HEK293T (cell line): ENCODE measurements around the gene DFFA.

Experiments
- BHLHE40 ChIP-seq: fragments of 450-650 bp; IDR thresholded peaks from 2 replicates; pipeline ENCODE4 v1.6.1; 2016; ENCODE audit warnings: mild to moderate bottlenecking, moderate library complexity, borderline replicate concordance
- FOXA1 ChIP-seq: fragments of 450-650 bp; IDR thresholded peaks from 2 replicates; pipeline ENCODE4 v1.6.1; 2016; ENCODE audit warnings: mild to moderate bottlenecking
- FOXK2 ChIP-seq: fragments of 450-650 bp; IDR thresholded peaks from 2 replicates; pipeline ENCODE4 v1.6.1; 2016; ENCODE audit warnings: mild to moderate bottlenecking
- HDGF ChIP-seq: fragments of 450-650 bp; IDR thresholded peaks from 2 replicates; pipeline ENCODE4 v1.6.1; 2017; ENCODE audit warnings: antibody characterized with exemption, borderline replicate concordance

DNA sequence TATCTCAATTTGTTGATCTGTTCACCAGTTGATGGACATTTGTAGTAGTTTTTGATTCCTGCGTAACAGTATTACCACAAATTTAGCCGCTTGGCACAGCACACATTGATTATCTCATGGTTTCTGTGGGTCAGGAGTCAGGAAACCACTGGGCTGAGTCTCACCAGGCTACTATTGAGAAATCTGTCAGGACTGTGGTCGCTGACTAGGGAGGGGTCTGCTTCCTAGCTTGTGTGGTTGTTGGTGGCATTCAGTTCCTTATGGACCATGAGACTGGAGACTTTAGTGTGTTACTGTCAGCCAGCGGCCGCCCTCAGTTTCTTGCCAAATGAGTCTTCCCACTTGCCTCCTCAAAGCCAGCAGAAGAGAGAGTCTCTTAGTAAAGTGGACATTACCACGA lies 12.2 kb upstream of the DFFA start:
- TF ChIP-seq HDGF = no peak
- no peak for TF ChIP-seq FOXA1
- TF ChIP-seq BHLHE40 = no peak
- TF ChIP-seq FOXK2 = no peak
